NCI-H446 (cell line): ENCODE data around the gene ETV6.

Source experiments
- DNase-seq, 2 experiments: peaks; one replicate each; lab custom pipeline; 2025; lab: John Stamatoyannopoulos, UW

The ETV6 gene

DNA sequence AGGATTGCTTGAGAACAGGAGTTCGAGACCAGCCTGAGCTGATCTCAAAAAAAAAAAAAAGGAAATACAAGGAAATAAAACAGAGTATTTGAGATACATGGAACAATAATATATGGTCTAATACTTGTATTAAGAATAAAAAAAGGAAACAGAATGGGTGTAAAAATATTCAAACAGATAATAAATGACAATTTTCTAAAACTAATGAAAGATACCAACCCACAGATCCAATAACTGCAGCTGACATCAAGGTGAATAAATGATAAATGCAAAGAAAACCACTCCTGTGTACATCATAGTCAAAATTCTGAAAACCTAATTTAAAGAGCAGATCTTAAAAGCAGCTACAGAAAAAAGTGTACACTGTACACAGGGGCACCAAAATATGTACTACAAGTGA is 4.1 kb upstream of the ETV6 start:
- DNase-seq, result no peak

- peak; percentile 59 to 78 for DNase-seq
Measured at GRCh38 chr12:11648514-11649412, 711 bp upstream of the ETV6 start.

- DNase-seq, result no peak
Measured at GRCh38 chr12:11650286-11651281, 1.1 kb downstream of the ETV6 start.

DNA sequence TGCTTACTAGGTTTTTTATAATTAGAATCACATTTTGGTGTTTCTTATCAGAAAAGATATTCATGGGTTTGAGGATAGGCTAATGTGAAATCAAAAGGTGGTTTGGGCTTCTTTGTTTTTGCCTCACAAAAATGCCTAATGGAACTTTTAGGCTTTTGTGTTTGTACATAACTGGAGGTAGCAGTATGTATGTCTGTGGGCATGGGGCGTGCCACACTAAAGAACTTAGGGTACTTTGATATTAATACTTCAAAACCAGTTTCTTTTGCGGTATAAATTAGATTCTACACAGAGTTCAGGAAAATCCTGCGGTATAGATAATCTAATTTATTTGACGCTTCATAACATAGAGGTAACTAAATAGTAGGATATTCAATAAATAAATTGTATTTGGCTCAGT is 1.9 kb downstream of the ETV6 start:
- no peak for DNase-seq

DNA sequence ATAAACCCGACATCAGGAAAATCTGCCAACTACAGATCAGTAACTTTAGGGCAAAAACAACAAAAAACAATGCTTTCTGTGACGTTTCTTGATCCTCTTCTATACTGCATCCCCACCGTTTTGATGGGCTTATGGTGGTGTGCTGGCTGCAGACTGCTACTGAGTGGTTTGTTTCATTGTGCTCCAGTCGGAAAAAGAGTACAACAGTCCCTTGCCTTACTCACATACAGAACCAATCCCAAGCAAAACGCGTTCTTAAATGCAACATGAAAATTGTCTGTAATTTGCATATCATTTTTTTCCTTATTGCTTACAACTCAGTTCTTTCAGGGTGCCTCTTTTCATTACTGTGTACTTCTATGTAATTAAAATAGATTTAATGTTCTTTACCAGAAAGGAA is 2.3 kb downstream of the ETV6 start:
- no peak for DNase-seq

DNA sequence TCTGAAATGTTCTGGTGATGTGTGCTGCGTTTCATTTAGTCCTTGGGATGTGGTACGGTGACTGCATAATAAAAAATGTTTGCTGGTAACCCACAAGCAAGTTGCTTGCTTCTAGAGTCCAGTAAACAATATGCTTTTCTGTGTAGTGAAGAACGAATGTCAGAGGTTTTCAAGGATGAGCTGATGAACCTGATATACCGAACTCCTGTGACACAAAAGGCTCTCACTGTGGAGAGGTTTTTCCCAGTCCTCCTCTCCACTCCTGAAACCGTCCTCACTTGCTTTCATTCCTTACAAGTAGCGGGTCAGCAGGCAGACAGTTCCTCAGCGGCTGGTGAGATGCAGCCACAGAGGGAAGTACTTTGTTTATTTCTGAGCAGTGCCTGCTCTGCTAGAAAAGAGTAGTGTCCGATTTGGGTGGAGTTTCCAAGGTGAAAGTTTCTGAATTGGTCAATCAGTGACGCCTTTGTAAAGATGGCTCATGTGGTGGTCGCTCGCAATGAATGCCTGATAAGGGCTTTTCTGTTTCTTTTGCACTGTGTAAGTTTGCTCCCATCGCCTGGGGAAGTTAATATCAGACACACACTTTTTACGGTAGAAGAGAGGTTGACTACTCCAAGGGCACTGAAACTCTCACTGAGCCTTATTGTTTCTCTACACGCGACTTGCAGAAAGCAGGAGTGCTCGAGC is 3.0 kb downstream of the ETV6 start:
- no peak for DNase-seq

DNA sequence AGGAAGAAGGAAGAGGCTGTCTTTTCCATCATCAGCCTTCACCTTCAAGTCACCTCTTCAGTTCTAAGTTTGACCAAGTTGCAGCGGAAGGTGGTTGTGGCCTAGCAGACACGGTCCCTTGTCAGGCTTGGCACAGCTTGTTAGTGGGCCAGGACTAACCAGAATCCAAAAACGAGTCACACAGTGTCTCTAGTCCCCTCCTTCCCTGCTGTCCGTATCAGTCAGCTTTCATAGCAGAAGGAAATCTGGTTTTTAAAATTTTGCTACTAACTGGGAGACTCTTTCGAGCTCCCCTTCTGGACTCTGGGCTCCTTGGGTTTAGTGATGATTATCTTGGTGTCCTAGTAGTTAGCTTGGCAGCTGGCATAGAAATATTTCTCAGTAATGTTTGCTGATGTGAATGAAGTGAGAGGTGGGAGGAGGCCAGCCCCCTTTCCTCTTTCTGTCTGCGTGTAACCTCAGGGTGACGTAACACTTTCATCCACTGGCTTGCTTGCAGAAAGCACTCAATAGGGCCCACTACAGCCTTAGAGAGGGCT is 3.8 kb downstream of the ETV6 start:
- DNase-seq, result no peak

DNA sequence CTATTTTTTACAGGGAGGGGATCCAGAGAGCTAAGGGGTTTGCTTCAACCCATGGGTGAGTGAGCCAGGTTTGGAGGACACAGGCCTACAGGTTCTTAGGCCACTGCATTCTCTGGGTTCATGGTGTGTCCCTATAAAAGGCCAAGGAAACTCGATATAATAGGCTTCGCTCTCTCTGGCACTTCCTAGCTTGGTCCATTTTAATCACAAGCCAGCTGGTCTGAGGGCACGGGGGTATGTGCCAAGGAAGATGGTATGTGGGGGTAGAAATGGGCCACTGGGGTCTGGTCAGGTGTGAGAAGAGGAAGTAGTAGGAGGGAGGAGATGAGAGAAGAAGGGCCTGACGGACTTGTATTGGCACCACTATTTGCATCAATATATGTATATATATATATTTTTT is 4.9 kb downstream of the ETV6 start:
- no peak for DNase-seq

- no peak for DNase-seq
Measured at GRCh38 chr12:11654802-11655201, 5.3 kb downstream of the ETV6 start.

GRCh38 chr12:11655842-11656241 is 6.4 kb downstream of the ETV6 start:
- DNase-seq, result no peak

GRCh38 chr12:11656550-11656949 is 7.1 kb downstream of the ETV6 start:
- no peak for DNase-seq

GRCh38 chr12:11657511-11657910 is 8.0 kb downstream of the ETV6 start:
- DNase-seq, result no peak

DNA sequence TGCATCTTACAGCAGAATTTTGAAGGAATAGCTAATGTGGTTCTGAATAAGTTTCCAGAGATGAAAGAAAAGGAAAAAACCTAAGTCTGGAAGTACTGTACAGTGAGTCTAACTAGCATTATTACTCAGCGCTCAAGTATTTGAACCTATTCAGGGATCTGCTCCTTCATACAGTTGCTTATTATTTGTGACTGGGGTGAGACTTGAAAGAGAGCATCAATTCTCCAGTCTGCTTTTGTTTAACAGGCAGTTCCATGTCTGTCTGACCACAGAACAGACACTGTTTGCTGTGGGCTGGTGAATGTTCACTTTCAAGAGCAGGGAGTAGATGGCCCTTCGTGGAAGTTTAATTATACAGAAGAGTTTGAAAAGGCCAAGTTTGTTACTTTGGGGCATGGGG is 9.3 kb downstream of the ETV6 start:
- DNase-seq, result no peak

- DNase-seq, result no peak
Measured at GRCh38 chr12:11660624-11661023, 11.2 kb downstream of the ETV6 start.

- no peak for DNase-seq
Measured at GRCh38 chr12:11661491-11662089, 12.1 kb downstream of the ETV6 start.

GRCh38 chr12:11662369-11662768 is 12.9 kb downstream of the ETV6 start:
- DNase-seq, result no peak

DNA sequence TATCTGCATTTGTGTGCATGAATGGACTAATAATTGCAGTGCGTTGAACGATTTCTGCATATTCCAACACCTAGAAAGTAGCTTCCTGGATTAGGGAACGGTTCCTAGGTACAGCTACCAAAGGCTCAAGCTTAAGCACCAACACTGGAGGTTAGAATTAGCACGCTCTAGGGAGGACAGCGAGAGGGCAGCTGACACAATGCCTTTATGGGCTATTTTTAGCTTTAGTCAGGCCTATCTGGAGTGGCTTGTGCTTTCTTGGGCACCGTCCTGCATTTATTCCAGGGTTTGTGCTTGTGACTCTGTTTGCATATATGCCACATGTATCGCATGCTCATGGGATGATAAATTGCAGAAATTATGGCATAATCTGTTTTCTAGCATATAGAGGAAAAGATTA is 13.7 kb downstream of the ETV6 start:
- DNase-seq, result no peak

- no peak for DNase-seq
Measured at GRCh38 chr12:11664101-11664500, 14.6 kb downstream of the ETV6 start.

DNA sequence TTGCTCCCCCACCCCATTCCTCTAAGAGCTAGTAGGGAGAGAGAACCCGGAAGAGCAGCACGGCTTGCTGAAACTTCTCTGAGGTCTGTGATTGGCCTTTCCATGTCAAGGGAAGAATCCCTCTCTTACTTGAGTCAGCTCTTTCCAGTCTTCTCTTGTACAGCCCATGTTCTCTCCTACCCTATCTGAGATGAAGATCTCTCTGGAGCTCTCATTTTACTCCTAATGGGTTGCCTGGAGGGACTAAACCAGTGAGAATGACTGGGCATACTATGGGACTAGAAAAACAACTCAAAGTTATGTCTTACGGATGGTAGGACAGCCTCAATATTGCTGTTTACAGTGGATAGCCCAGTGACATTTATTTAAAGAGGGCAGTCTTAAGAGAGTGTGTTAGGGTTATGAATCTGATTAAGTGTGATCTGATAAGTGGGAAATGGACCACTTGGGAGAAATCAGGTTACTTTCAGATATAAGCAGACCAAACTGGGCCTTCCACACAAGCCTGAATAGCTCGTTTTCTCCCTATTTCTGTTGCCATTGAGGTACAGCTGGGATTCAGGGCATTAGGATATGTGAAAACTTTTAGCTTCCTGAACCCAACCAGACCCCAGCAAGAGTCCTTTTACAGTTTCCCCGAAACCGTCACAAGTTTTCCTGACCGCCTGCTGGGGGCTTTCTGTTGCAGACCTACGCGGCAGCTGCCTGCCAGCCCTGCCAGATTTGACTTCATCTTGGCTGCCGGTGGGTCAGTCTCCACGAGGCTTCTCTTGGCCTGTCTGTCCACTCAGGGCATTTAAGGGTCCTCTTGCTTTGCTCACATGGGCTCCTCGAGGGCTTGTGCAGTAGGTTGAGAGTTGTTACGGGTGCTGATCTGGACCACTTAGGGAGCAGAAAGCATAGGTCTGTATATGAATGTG is 16.9 kb downstream of the ETV6 start:
- no peak for DNase-seq

DNA sequence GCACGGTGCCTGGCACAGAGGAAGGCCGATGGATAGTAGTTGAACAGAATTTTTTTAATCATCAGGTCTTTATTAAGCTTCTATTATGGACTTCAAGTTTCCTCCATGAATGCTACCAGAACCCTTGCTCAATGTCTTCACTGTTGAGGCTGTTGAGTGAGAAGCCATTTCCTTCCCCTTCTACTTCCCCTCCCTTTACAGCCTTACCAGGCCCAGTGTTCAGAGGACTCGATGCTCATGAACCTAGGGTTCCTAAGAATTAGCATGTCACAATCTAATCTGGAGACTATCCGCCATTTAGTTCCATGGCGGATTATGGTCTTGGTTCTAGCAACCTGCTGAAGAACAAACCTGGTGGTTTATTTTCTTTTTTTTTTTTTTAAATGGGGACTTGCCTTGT is 17.7 kb downstream of the ETV6 start:
- no peak for DNase-seq
